AG08395 (cell line): Measurements from ENCODE around the gene DEFB125.
"Not testable (repeated sequence)": the region's sequence is repeated elsewhere in the genome, so short reads cannot be mapped to it uniquely, and the experiment has no call there.

Source experiments
- DNase-seq: peaks from one replicate; pipeline ENCODE4 v3.0.0; 2012; ENCODE audit warnings: mixed read lengths, low spot score

The DEFB125 gene, protein sequence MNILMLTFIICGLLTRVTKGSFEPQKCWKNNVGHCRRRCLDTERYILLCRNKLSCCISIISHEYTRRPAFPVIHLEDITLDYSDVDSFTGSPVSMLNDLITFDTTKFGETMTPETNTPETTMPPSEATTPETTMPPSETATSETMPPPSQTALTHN

DNA sequence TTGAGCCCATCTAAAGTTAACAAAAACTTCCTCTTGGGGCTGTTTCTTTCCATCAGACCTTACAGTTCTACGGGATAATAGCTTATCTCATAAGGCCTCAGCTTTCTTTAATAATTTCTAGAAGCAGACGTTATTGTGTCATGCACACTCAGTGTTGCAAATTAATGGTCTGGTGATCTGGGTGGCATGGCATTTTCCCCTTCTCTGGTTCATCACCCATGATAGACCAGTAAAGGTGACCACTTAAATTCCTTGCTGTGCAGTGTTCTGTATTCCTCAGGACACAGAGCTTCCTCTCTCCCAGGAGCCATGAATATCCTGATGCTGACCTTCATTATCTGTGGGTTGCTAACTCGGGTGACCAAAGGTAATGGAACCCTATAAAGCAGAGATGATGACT, at the start of gene DEFB125:
DEFB125 (plus strand) TSS at position 272 of the 400 bp plus-strand sequence; CDS start at position 310, 38 bp downstream.
- no peak for DNase-seq

DNA sequence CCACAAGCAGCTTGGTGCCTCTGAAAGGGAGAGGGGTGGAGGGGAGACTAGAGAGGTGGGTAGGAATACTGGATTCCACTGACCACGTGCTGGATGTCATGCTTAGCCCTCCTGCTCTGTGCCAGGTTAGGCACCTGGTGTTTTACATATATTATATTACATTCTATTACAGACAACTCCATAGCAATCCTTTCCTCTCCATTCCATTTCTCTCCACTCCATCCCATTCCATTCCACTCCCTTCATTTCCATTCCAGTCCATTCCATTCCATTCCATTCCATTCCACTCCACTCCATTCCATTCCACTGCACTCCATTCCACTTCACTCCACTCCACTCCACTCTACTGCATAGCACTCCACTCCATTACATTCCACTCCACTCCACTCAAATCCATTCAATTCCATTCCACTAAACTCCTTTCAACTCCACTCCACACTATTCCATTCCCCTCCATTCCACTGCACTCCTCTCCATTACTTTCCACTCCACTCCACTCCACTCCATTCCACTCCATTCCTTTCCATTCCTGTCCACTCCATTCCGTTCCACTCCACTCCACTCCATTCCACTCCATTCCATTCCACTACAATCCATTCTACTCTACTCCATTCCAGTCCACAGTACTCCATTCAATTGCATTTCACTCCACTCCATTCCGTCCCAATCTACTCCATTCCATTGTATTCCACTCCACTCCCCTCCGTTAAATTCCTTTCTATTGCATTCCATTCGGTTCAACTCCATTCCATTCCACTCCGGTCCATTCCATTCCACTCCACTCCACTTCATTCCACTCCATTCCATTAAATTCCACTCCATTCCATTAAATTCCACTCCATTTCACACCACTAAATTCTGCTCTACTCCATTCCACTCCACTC, 27.2 kb upstream of the DEFB125 start:
- no peak for DNase-seq

- no peak for DNase-seq
These were observed 26.2 kb upstream of the DEFB125 start for GRCh38 chr20:61230-61629.

DNA sequence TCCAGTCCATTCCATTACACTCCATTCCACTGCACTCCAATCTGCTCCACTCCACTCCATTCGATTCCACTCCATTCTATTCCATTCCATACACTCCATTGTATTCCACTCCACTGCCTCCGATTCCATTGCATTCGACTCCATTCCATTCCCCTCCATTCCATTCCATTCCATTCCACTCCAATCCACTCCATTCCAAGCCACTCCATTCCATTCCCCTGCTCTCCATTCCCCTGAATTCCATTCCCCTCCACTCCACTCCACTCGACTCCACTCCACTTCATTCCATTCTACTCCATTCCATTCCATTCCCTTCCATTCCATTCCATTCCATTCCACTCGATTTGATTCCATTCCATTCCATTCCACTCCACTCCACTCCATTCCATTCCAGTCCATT, 25.7 kb upstream of the DEFB125 start:
- DNase-seq = no peak

DNA sequence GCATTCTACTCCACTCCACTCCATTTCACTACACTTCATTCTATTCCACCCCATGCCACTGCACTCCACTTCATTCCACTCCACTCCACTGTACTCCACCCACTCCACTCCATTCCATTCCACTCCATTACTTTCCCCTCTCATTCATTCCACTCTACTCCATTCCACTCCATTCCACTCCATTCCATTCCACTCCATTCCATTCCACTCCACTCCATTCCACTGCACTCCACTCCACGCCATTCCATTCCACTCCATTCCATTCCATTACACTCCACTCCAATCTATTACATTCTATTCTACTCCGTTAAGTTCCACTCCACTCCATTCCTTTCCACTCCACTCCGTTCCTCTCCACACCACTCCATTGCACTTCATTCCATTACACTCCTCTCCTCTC, 25.0 kb upstream of the DEFB125 start:
- DNase-seq = no peak

DNA sequence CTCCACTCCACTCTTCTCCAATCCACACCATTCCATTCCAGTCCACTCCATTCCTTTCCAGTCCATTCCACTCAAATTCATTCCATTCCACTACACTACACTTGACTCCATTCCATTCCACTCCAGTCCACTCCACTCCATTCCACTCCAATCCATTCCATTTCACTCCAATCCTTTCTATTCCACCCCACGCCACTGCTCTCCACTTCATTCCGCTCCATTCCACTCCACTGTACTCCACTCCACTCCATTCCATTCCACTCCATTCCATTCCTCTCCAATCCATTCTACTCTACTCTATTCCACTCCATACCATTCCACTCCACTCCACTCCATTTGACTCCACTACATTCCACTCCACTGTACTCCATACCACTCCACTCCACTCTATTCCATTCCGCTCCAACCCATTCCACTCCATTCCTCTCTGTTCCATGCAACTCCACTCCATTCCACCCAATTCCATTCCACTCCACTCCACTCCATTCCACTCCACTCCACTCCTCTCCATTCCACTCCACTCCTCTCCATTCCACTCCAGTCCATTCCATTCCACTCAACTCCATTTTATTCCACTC, 23.4 kb upstream of the DEFB125 start:
- DNase-seq = no peak

GRCh38 chr20:64766-65322, 22.6 kb upstream of the DEFB125 start:
- DNase-seq = no peak

DNA sequence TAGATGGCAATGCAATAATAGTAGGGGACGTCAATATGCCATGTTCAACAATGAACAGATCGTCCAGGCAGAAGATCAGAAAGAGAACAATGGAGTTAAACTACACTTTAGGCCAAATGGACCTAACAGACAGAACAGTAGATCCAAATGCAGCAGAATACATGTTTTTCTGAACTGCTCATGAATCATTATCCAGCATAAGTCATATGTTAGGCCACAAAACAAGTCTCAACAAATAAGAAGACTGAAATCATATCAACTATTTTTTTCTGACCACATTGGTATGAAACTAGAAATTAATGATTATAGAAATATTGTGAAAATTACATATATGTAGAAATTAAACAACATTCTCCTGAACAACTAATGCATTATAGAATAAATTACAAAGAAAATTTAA, 10.2 kb upstream of the DEFB125 start:
- DNase-seq = no peak

DNA sequence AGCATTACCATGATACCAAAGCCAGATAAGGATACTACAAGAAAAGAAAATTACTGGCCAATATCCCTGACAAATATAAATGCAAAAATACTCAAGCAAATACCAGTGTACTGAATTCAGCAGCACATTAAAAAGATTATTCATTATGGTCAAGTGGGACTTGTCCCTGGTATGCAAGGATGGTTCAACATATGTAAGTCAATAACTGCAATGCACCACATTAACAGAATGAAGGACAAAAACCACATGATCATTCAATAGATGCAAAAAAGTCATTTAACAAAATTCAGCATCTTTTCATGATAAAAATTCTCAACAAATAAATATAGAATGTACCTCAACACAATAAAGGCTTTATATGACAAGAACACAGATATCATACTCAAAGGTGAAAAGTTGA, 9.1 kb upstream of the DEFB125 start:
- DNase-seq = no peak

DNA sequence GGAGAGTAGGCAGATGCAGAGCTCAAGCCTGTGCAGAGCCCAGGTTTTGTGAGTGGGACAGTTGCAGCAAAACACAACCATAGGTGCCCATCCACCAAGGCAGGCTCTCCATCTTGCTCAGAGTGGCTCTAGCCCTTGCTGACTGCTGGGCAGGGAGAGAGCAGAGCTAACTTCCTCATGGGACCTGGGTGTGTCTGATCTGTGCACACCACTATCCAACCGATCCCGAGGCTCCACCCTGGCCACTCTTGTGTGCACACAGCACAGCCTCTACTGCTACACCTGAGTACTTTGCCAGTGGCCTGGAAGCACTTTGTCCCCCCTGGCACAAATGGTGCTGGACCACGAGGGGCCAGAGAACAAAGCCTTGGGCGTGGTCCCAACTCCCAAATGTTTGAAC, 7.9 kb upstream of the DEFB125 start:
- DNase-seq = no peak

DNA sequence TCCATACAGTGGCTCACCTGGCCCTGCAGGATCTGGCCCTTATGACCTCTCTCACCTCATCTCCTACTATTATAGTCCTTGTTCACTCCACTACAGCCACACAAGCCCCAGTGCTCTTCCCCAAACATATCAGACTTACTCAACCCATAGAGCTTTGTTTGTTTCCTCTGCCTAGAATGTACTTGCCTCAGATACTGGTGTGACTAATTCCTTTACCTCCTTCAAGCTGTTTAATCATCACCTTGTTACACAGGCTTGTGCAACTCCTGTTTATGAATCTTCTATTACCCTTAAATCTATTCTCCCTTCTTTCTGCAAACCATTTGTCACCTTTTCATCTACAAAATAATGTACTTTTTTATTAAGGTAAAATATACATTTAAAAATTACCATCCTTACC, 3.2 kb downstream of the DEFB125 start:
- DNase-seq = no peak

DNA sequence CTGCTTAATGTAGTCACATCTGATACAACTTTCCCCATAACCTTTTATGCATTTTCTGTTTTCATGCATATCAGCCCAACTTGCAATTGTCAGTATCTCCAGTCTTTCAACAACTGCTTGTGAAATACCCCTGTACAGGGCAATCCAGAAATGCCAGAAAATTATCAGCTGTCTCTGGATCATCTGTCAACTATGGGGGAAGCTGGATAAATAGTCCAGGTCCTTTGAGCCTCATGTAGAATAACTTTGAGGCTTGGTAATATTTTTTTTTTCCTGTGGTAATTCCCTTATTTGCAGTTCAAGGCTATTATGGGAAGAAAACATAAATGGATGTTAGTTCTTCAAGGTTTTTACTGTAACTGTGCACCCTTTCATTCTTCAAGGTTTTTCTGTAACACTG, 6.2 kb downstream of the DEFB125 start:
- DNase-seq = no peak

GRCh38 chr20:95215-95614, 7.7 kb downstream of the DEFB125 start:
- no peak for DNase-seq

- not testable (repeated sequence) for DNase-seq
These were observed 10.2 kb downstream of the DEFB125 start for GRCh38 chr20:97691-98090.

GRCh38 chr20:101975-102374, 14.5 kb downstream of the DEFB125 start:
- DNase-seq = no peak

DNA sequence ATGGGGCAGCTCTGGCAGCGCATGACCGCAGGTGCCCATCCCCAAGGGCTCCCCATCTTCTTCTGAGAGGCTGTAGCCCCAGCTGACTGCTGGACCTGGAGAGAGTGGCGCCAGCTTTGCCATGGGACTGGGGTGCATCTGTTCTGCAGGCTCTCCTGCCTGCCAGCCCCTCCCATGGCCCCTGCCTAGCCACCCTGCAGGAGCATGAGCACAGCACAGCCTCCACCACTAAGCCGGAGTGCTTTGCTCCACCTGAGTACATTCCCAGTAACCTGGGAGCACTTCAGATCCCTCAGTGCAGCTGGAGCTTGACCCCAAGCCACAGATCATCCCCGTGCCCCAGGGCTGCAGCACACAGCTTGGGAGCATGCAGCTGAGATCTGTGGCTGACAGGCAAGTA, 16.0 kb downstream of the DEFB125 start:
- no peak for DNase-seq

GRCh38 chr20:112396-112795, 24.9 kb downstream of the DEFB125 start:
- DNase-seq = no peak

- DNase-seq = no peak
These were observed 30.0 kb downstream of the DEFB125 start for GRCh38 chr20:117518-117917.

GRCh38 chr20:129786-130323, 42.4 kb downstream of the DEFB125 start:
- not testable (repeated sequence) for DNase-seq

DNA sequence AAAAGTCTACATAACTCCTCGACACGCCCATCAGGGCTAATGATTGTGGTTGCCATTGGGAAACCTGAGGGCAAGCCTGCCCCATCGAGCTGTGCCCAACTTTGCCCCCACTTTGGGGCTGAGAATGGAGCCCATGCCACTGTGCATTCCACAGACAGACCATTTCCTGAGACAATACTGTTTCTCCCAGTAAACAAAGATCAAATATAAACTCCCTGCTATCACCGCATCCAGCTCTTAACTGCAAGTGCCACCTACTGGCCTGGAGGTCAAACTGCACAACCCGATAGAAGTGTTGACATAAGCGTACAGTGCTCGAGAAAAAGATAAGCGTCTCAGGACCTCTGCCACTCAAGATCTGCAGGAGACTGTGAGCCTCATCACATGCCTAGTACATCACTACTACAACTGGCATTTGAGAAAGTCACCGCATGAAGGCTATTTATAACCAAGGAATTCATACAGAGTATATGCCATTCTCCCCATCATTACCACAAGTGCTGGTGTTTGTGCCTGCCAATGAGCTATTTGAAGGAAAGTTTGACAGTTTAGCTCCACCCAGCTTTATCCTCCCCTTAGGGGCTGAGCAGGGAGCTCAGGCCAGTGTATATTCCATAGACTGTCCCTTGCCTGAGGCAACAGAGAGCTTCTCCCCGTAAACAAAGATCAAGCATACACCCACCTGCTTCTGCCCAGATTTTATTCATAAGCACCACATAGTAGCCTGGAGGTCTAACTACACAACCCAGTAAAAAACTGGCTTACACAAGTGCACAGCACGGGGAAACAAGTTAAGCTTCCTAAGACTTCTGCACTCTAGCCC, 50.4 kb downstream of the DEFB125 start:
- no peak for DNase-seq

- DNase-seq = no peak
These were observed 54.8 kb downstream of the DEFB125 start, which contains the start of gene DEFB126 for GRCh38 chr20:142290-142689. TSS of gene DEFB126 (plus strand) at chr20:142590. CDS start at chr20:142629, 39 bp downstream.

DNA sequence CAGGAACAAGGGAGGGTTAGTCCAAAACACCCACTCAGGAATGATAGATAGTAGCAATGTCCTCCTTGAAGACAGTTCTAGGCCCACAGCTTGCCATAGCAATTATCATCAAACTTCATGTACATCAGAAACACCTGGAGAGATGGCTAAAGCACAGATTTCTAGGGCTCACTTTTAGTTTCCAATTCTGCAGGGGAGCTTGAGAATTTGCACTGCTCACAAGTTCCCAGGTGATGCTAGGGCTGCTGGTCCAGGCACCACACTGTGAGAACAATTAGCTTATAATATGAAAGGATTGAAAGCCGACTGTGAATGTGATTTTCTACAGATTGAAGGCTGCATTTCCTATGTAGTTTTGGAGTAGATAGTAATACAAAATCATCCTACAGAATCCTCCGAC, 58.4 kb downstream of the DEFB125 start:
- DNase-seq = no peak
